ENCODE results near the gene IPO4.

Gene IPO4

GRCh38 chr14:24137529-24138395 lies 50.9 kb downstream of the IPO4 start:
- H3K9me3 ChIP-seq (ENCODE audit: control extremely low read depth in 1 of 5, control insufficient read depth in 4 of 5, insufficient read depth in 2 of 5, low read depth in 1 of 5, low read length in 4 of 5) = no peaks in the 10 kb centered on the region
- peak overlapping the region in 2 of 7 experiments; percentile 81 to 91 for H3K4me3 ChIP-seq (ENCODE audit: control insufficient read depth in 1 of 7, extremely low read depth in 1 of 7, insufficient read depth in 4 of 7, low read depth in 2 of 7, low read length in 6 of 7)
- 91% methylated on average over 6 of the region's 8 CpGs for WGBS (ENCODE audit: insufficient coverage)
- no peaks in the 10 kb centered on the region for H3K27me3 ChIP-seq (replicated peaks in 2 of 5; ENCODE audit: control insufficient read depth in 4 of 5, insufficient read depth in 5 of 5, low read length in 4 of 5)
- no peak overlapping the region for H3K27ac ChIP-seq (ENCODE audit: insufficient read depth in 1 of 2, low read depth in 1 of 2, low read length in 2 of 2, poor library complexity in 1 of 2, severe bottlenecking in 2 of 2)
- no peak for DNase-seq
- ChIA-PET CTCF (interaction anchor here (1.0 to 6.4 kb wide), 10 partner anchors 8 to 80 kb away, joined by 3 to 61 read pairs (median 7); partner anchors contain the start of genes DCAF11, IRF9, NRL and RNF31), POLR2A (interaction anchor here (0.7 to 2.0 kb wide), 3 partner anchors 9 to 54 kb away, joined by 3 to 6 read pairs (median 3); partner anchors contain the start of genes PSME2 and RNF31)
- H3K36me3 ChIP-seq (ENCODE audit: control insufficient read depth in 4 of 4, insufficient read depth in 4 of 4, low read length in 3 of 4) = peaks cover 5 to 27% (median 16%) of the 10 kb centered on the region in 4 experiments
- peaks cover 2 to 50% (median 38%) of the 10 kb centered on the region in 4 experiments for H3K4me1 ChIP-seq (ENCODE audit: control extremely low read depth in 1 of 4, control insufficient read depth in 4 of 4, insufficient read depth in 4 of 4, low read length in 3 of 4)

DNA sequence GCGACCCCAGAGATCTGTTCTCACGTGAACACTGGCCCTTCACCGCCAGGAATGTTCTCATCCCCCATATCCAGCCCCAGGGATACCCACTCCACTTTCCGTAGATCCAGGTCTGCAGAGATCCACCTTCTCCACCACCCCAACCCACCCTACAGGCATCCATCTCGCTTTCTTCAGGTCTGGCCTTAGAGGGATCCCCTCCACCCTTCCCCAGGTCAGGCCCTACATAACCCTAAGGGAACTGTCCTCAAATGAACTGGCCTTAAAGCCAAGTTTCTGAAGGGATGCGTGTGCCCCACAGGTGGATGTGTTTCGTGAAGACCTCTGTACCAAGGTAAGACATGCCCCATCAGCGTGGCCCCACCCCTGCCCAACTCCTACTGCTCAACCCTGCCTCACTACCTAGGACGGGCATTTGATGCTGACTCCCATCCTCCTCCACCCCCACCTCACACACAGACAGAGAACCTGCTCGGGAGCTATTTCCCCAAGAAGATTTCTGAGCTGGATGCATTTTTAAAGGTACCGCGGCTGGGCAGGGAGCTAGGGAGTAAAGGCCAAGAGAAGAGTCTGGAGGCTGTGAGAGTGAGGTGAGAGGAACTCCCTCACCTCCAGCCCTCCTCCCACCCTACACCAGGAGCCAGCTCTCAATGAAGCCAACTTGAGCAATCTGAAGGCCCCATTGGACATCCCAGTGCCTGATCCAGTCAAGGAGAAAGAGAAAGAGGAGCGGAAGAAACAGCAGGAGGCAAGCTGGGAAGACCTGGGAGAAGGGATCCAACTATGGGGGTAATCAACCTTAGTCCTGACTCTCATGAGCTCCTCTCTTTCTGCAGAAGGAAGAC lies 51.7 kb downstream of the IPO4 start:
- Histone ChIP-seq H3K27me3 (replicated peaks in 2 of 5; ENCODE audit: control insufficient read depth in 4 of 5, insufficient read depth in 5 of 5, low read length in 4 of 5) (no peaks in the 10 kb centered on the region), H3K36me3 (ENCODE audit: control insufficient read depth in 4 of 4, insufficient read depth in 4 of 4, low read length in 3 of 4) (peaks cover 5 to 27% (median 16%) of the 10 kb centered on the region in 4 experiments), H3K27ac (ENCODE audit: insufficient read depth in 1 of 2, low read depth in 1 of 2, low read length in 2 of 2, poor library complexity in 1 of 2, severe bottlenecking in 2 of 2) (peak overlapping the region; percentile 58 to 83), H3K4me1 (ENCODE audit: control extremely low read depth in 1 of 4, control insufficient read depth in 4 of 4, insufficient read depth in 4 of 4, low read length in 3 of 4) (peaks cover 2 to 55% (median 38%) of the 10 kb centered on the region in 4 experiments), H3K9me3 (ENCODE audit: control extremely low read depth in 1 of 5, control insufficient read depth in 4 of 5, insufficient read depth in 2 of 5, low read depth in 1 of 5, low read length in 4 of 5) (no peaks in the 10 kb centered on the region), H3K4me3 (ENCODE audit: control insufficient read depth in 1 of 7, extremely low read depth in 1 of 7, insufficient read depth in 4 of 7, low read depth in 2 of 7, low read length in 6 of 7) (peak overlapping the region; percentile 71 to 96 (median 87))
- DNase-seq = no peak
- whole genome bisulfite sequencing (ENCODE audit: insufficient coverage) = 25% methylated on average over 8 of the region's 13 CpGs
- ChIA-PET POLR2A (interaction anchor here (0.7 to 2.0 kb wide), 5 partner anchors 10 to 55 kb away, joined by 3 to 10 read pairs (median 3); partner anchors contain the start of genes DCAF11, NRL, PSME2 and RNF31), CTCF (interaction anchor here (1.0 to 6.4 kb wide), 10 partner anchors 9 to 79 kb away, joined by 3 to 61 read pairs (median 7); partner anchors contain the start of genes DCAF11, IRF9, NRL and RNF31)

DNA sequence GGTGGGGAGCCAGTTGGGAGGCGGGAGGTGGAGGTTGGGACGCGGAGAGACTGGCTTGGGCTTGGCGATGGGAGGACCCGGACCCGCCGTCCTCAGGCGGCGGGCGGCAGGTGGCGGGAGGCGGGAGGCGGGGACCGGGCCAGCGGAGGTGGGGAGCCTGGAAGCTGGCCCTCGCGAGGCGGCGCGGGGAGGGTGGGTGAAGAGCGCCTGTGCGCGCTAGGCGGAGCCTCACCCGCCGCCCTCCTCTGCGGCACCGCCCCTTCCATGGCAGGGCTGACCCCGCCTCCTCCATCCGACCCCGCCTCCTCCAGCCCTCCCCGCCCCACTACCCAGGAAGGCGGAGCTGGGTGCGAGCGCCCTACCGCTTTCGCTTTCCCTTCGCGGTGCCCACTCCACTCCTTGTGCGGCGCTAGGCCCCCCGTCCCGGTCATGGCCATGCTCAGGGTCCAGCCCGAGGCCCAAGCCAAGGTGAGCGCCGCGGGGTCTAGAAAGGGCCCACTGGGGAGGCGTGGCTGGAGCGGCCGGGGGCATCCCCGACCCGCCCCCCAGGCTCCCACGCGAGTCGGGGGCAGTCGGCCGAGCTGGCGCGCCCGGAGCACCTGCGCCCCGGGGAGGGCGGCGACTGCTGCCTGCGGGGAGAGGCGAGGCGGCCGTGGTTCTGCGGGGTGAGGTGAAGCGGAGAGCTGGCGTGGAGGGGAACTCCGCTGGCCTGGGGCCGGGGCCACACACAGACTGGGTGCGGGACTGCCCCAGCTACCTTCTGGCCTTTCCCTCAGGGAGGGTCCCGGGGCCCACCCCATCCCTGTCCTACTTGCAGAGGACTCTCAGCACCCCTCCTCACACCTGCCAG lies 52.6 kb downstream of the IPO4 start, which contains the start of gene PSME1:
Gene PSME1, plus strand, starts transcription at position 361 of the 850 bp plus-strand sequence. Its CDS starts 69 bp downstream, at position 430.
- WGBS (ENCODE audit: insufficient coverage) = under 1% methylated on average over 36 of the region's 75 CpGs
- no peaks in the 10 kb centered on the region for H3K9me3 ChIP-seq (ENCODE audit: control extremely low read depth in 1 of 5, control insufficient read depth in 4 of 5, insufficient read depth in 2 of 5, low read depth in 1 of 5, low read length in 4 of 5)
- peak within 1 kb of the TSS; percentile 58 to 83 for H3K27ac ChIP-seq (ENCODE audit: insufficient read depth in 1 of 2, low read depth in 1 of 2, low read length in 2 of 2, poor library complexity in 1 of 2, severe bottlenecking in 2 of 2)
- ChIA-PET CTCF (interaction anchor here (0.7 to 6.4 kb wide), 10 partner anchors 11 to 78 kb away, joined by 3 to 61 read pairs (median 6); partner anchors contain the start of genes DCAF11, IRF9, NRL and PSME2), POLR2A (interaction anchor here (0.7 to 1.5 kb wide), 5 partner anchors 11 to 26 kb away, joined by 3 to 10 read pairs (median 3); partner anchors contain the start of genes DCAF11, NRL, PSME2 and RNF31)
- H3K36me3 ChIP-seq (ENCODE audit: control insufficient read depth in 4 of 4, insufficient read depth in 4 of 4, low read length in 3 of 4) = peaks cover 5 to 27% (median 16%) of the 10 kb centered on the region in 4 experiments
- peak within 1 kb of the TSS; percentile 71 to 96 (median 87) for H3K4me3 ChIP-seq (ENCODE audit: control insufficient read depth in 1 of 7, extremely low read depth in 1 of 7, insufficient read depth in 4 of 7, low read depth in 2 of 7, low read length in 6 of 7)
- DNase-seq = peak; percentile 88 to 95 (median 94)
- H3K4me1 ChIP-seq (ENCODE audit: control extremely low read depth in 1 of 4, control insufficient read depth in 4 of 4, insufficient read depth in 4 of 4, low read length in 3 of 4) = peaks cover 2 to 56% (median 36%) of the 10 kb centered on the region in 4 experiments
- no peaks in the 10 kb centered on the region for H3K27me3 ChIP-seq (replicated peaks in 2 of 5; ENCODE audit: control insufficient read depth in 4 of 5, insufficient read depth in 5 of 5, low read length in 4 of 5)

GRCh38 chr14:24135584-24135833 lies 53.1 kb downstream of the IPO4 start:
- ChIA-PET POLR2A (interaction anchor here (0.7 to 1.5 kb wide), 4 partner anchors 12 to 26 kb away, joined by 3 to 10 read pairs (median 3); partner anchors contain the start of genes DCAF11, NRL and RNF31), CTCF (interaction anchor here (0.7 to 6.4 kb wide), 9 partner anchors 11 to 77 kb away, joined by 3 to 61 read pairs (median 5); partner anchors contain the start of genes DCAF11, IRF9, NRL and PSME2)
- DNase-seq = peak in 1 of 3 donors; percentile 23
- Histone ChIP-seq H3K9me3 (ENCODE audit: control extremely low read depth in 1 of 5, control insufficient read depth in 4 of 5, insufficient read depth in 2 of 5, low read depth in 1 of 5, low read length in 4 of 5) (no peaks in the 10 kb centered on the region), H3K36me3 (ENCODE audit: control insufficient read depth in 4 of 4, insufficient read depth in 4 of 4, low read length in 3 of 4) (peaks cover 5 to 27% (median 16%) of the 10 kb centered on the region in 4 experiments), H3K4me1 (ENCODE audit: control extremely low read depth in 1 of 4, control insufficient read depth in 4 of 4, insufficient read depth in 4 of 4, low read length in 3 of 4) (peaks cover 2 to 54% (median 35%) of the 10 kb centered on the region in 4 experiments), H3K27ac (ENCODE audit: insufficient read depth in 1 of 2, low read depth in 1 of 2, low read length in 2 of 2, poor library complexity in 1 of 2, severe bottlenecking in 2 of 2) (peak overlapping the region in 1 of 2 experiments; percentile 68), H3K27me3 (replicated peaks in 2 of 5; ENCODE audit: control insufficient read depth in 4 of 5, insufficient read depth in 5 of 5, low read length in 4 of 5) (no peaks in the 10 kb centered on the region), H3K4me3 (ENCODE audit: control insufficient read depth in 1 of 7, extremely low read depth in 1 of 7, insufficient read depth in 4 of 7, low read depth in 2 of 7, low read length in 6 of 7) (peak overlapping the region; percentile 52 to 96 (median 87))
- WGBS (ENCODE audit: insufficient coverage) = 11% methylated on average over 9 of the region's 9 CpGs

DNA sequence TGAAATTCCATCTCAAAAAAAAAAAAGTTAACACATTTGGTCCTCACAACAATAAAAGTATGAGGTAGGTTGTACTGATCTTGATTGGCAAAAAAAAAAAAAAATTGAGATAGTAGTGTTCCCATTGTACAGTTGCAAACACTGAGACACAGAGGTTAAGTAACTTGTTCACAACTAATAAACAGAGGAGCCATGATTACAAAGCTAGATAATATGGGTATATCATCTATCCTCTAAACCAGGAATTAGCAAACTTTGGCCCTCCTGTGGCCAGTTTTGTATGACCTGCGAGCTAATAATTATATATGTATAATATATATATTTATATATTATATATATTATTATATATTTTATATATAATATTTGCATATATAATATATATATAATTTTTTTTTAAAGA lies 54.9 kb downstream of the IPO4 start:
- Histone ChIP-seq H3K9me3 (ENCODE audit: control extremely low read depth in 1 of 5, control insufficient read depth in 4 of 5, insufficient read depth in 2 of 5, low read depth in 1 of 5, low read length in 4 of 5) (no peaks in the 10 kb centered on the region), H3K36me3 (ENCODE audit: control insufficient read depth in 4 of 4, insufficient read depth in 4 of 4, low read length in 3 of 4) (peaks cover 5 to 17% (median 14%) of the 10 kb centered on the region in 4 experiments), H3K4me1 (ENCODE audit: control extremely low read depth in 1 of 4, control insufficient read depth in 4 of 4, insufficient read depth in 4 of 4, low read length in 3 of 4) (peaks cover 0 to 41% (median 27%) of the 10 kb centered on the region in 4 experiments), H3K4me3 (ENCODE audit: control insufficient read depth in 1 of 7, extremely low read depth in 1 of 7, insufficient read depth in 4 of 7, low read depth in 2 of 7, low read length in 6 of 7) (no peak overlapping the region), H3K27me3 (replicated peaks in 2 of 5; ENCODE audit: control insufficient read depth in 4 of 5, insufficient read depth in 5 of 5, low read length in 4 of 5) (no peaks in the 10 kb centered on the region), H3K27ac (ENCODE audit: insufficient read depth in 1 of 2, low read depth in 1 of 2, low read length in 2 of 2, poor library complexity in 1 of 2, severe bottlenecking in 2 of 2) (no peak overlapping the region)
- no CpG with 5 or more reads among the region's 1 CpG for WGBS (ENCODE audit: insufficient coverage)
- ChIA-PET CTCF (interaction anchor here (1.2 to 5.7 kb wide), 5 partner anchors 7 to 27 kb away, joined by 3 to 46 read pairs (median 9); partner anchors contain the start of genes DCAF11, EMC9, IRF9 and NRL), POLR2A (interaction anchor here (0.9 kb wide), 1 partner anchor 12 kb away, joined by 3 read pairs; no protein-coding TSS in a partner anchor)
- peak in 1 of 3 donors; percentile 39 for DNase-seq
